ENCODE measurements around the gene PAX8.
"Not testable (repeated sequence)": the region's sequence is repeated elsewhere in the genome, so short reads cannot be mapped to it uniquely, and the experiment has no call there.

Gene PAX8

GRCh38 chr2:113235347-113236226 lies 43.1 kb downstream of the PAX8 start:
- DNase-seq: not testable (repeated sequence)

GRCh38 chr2:113234721-113235346 lies 43.9 kb downstream of the PAX8 start:
- no peak for DNase-seq

- no peak for DNase-seq
These were observed 44.8 kb downstream of the PAX8 start for GRCh38 chr2:113233593-113234550.

- DNase-seq: no peak
These were observed 46.0 kb downstream of the PAX8 start for GRCh38 chr2:113232740-113233139.

GRCh38 chr2:113232123-113232522 lies 46.6 kb downstream of the PAX8 start:
- no peak for DNase-seq

- DNase-seq: no peak
These were observed 47.7 kb downstream of the PAX8 start for GRCh38 chr2:113231064-113231463.

- DNase-seq: no peak
These were observed 48.2 kb downstream of the PAX8 start for GRCh38 chr2:113230531-113230930.

GRCh38 chr2:113229795-113230194 lies 48.9 kb downstream of the PAX8 start:
- no peak for DNase-seq

- DNase-seq: no peak
These were observed 49.6 kb downstream of the PAX8 start for GRCh38 chr2:113228991-113229716.

GRCh38 chr2:113228351-113228750 lies 50.4 kb downstream of the PAX8 start:
- DNase-seq: no peak

GRCh38 chr2:113227698-113228097 lies 51.0 kb downstream of the PAX8 start:
- no peak for DNase-seq

GRCh38 chr2:113227290-113227689 lies 51.4 kb downstream of the PAX8 start:
- DNase-seq: no peak

- DNase-seq: no peak
These were observed 52.3 kb downstream of the PAX8 start for GRCh38 chr2:113226462-113226861.

GRCh38 chr2:113225263-113226259 lies 53.2 kb downstream of the PAX8 start:
- peak; percentile 65 for DNase-seq

GRCh38 chr2:113224647-113225236 lies 54.0 kb downstream of the PAX8 start:
- DNase-seq: no peak

- DNase-seq: no peak
These were observed 54.9 kb downstream of the PAX8 start for GRCh38 chr2:113223813-113224212.

- no peak for DNase-seq
These were observed 56.9 kb downstream of the PAX8 start for GRCh38 chr2:113221846-113222245.

GRCh38 chr2:113220970-113221708 lies 57.6 kb downstream of the PAX8 start:
- no peak for DNase-seq

GRCh38 chr2:113219889-113220641 lies 58.7 kb downstream of the PAX8 start:
- DNase-seq: no peak

All from NCI-H1105 (cell line).